SW 1271 (cell line): ENCODE data around the gene OR2L13.
"Not testable (repeated sequence)": the region's sequence is repeated elsewhere in the genome, so short reads cannot be mapped to it uniquely, and the experiment has no call there.

Source experiments
- DNase-seq, 2 experiments: peaks; one replicate each; lab custom pipeline; 2025; lab: John Stamatoyannopoulos, UW

OR2L13 gene

GRCh38 chr1:248094884-248095283 is at the start of gene OR2L13:
Gene OR2L13, plus strand, starts transcription at chr1:248095184. Its CDS starts 4,192 bp downstream, at chr1:248099376.
- no peak for DNase-seq

GRCh38 chr1:248045209-248045608 is 49.8 kb upstream of the OR2L13 start:
- DNase-seq, result no peak

GRCh38 chr1:248046536-248046935 is 48.4 kb upstream of the OR2L13 start, which contains the start of gene OR2L3:
Gene OR2L3, plus strand, starts transcription at chr1:248046836. Its CDS starts 13,846 bp downstream, at chr1:248060682.
- no peak for DNase-seq

- no peak for DNase-seq
Observed at GRCh38 chr1:248047008-248047407, 48.0 kb upstream of the OR2L13 start.

- no peak for DNase-seq
Observed at GRCh38 chr1:248054671-248055070, 40.3 kb upstream of the OR2L13 start.

GRCh38 chr1:248055261-248055660 is 39.7 kb upstream of the OR2L13 start:
- DNase-seq, result no peak

- DNase-seq, result no peak
Observed at GRCh38 chr1:248065071-248065470, 29.9 kb upstream of the OR2L13 start.

- DNase-seq, result no peak
Observed at GRCh38 chr1:248065604-248066003, 29.4 kb upstream of the OR2L13 start.

- DNase-seq, result not testable (repeated sequence)
Observed at GRCh38 chr1:248083864-248084263, 11.1 kb upstream of the OR2L13 start.

GRCh38 chr1:248098529-248098928 is 3.5 kb downstream of the OR2L13 start:
- no peak for DNase-seq

GRCh38 chr1:248102847-248103246 is 7.9 kb downstream of the OR2L13 start:
- no peak for DNase-seq

- DNase-seq, result no peak
Observed at GRCh38 chr1:248111157-248111556, 16.2 kb downstream of the OR2L13 start.

- no peak for DNase-seq
Observed at GRCh38 chr1:248114890-248115289, 19.9 kb downstream of the OR2L13 start.

- DNase-seq, result no peak
Observed at GRCh38 chr1:248127653-248128052, 32.7 kb downstream of the OR2L13 start.

- no peak for DNase-seq
Observed at GRCh38 chr1:248136811-248137210, 41.8 kb downstream of the OR2L13 start.

GRCh38 chr1:248140846-248141245 is 45.9 kb downstream of the OR2L13 start:
- DNase-seq, result no peak

- no peak for DNase-seq
Observed at GRCh38 chr1:248143311-248143710, 48.3 kb downstream of the OR2L13 start.

- DNase-seq, result no peak
Observed at GRCh38 chr1:248144513-248145198, 49.7 kb downstream of the OR2L13 start, which contains the start of gene OR2M5. Gene OR2M5, plus strand, starts transcription at chr1:248145148. Its CDS starts 0 bp downstream, at chr1:248145148.
